WTC11 (cell line): ENCODE measurements around the gene NIT2. TPM values are rescaled to one million over a fixed set of nuclear protein-coding genes. Genes with fewer than 3 reads are reported as not detected.

Experiments used
- ATAC-seq: fragments of 200-7000 bp; cut with Tn5 transposase; 2 replicates; pipeline ENCODE4 v1.10.0; 2021; ENCODE audit warnings: mild to moderate bottlenecking, moderate library complexity
- CTCF ChIA-PET: fragments of 300-600 bp; sonication (Branson Sonifier 250); formaldehyde crosslinking; loops from one replicate; lab custom pipeline; 2021; ENCODE audit warnings: antibody characterized with exemption; lab: Charles Lee
- POLR2A ChIA-PET: fragments of 350-600 bp; sonication (Branson Sonifier 250); formaldehyde crosslinking; loops from one replicate; lab custom pipeline; 2021; ENCODE audit warnings: antibody characterized with exemption; lab: Charles Lee
- DNase-seq: peaks from one replicate; pipeline ENCODE4 v3.0.0; 2021; ENCODE audit warnings: low spot score
- H3K27ac Mint-ChIP-seq: 2 replicates; pipeline ENCODE4 v1.8.0; 2021; ENCODE audit warnings: mixed read lengths
- H3K27me3 Mint-ChIP-seq: 2 replicates; pipeline ENCODE4 v1.8.0; 2021; ENCODE audit warnings: low read depth, mild to moderate bottlenecking, moderate library complexity, mixed read lengths
- H3K36me3 Mint-ChIP-seq: 2 replicates; pipeline ENCODE4 v1.8.0; 2021; ENCODE audit warnings: mixed read lengths
- H3K4me1 Mint-ChIP-seq: 2 replicates; pipeline ENCODE4 v1.8.0; 2022; ENCODE audit warnings: mixed read lengths
- H3K4me3 Mint-ChIP-seq: 2 replicates; pipeline ENCODE4 v1.8.0; 2021; ENCODE audit warnings: mild to moderate bottlenecking, moderate library complexity, mixed read lengths
- H3K9me3 Mint-ChIP-seq: 2 replicates; pipeline ENCODE4 v1.8.0; 2021; ENCODE audit warnings: mixed read lengths
- CREM ChIP-seq: sonication (generic); formaldehyde crosslinking; IDR thresholded peaks from 2 replicates; pipeline ENCODE4 v1.8.1; 2022; ENCODE audit warnings: mild to moderate bottlenecking, missing genetic modification reagents, moderate library complexity
- FOXP1 ChIP-seq: sonication (generic); formaldehyde crosslinking; IDR thresholded peaks from 2 replicates; pipeline ENCODE4 v1.8.0; 2022; ENCODE audit warnings: missing genetic modification reagents, mild to moderate bottlenecking, moderate library complexity, borderline replicate concordance
- GTF2I ChIP-seq: fragments of 250-450 bp; sonication (Bioruptor Pico); conservative IDR thresholded peaks from 2 replicates; pipeline ENCODE4 v1.4.0; 2021; ENCODE audit warnings: mild to moderate bottlenecking
- HMGXB4 ChIP-seq: sonication (generic); formaldehyde crosslinking; IDR thresholded peaks from 2 replicates; pipeline ENCODE4 v1.8.1; 2023; ENCODE audit warnings: mild to moderate bottlenecking, moderate library complexity, missing genetic modification reagents
- JAZF1 ChIP-seq: fragments of 250-450 bp; sonication (Bioruptor Pico); IDR thresholded peaks from 2 replicates; pipeline ENCODE4 v1.9.0; 2021; ENCODE audit warnings: moderate library complexity, mild to moderate bottlenecking, inconsistent platforms
- NFE2L1 ChIP-seq: sonication (generic); formaldehyde crosslinking; IDR thresholded peaks from 2 replicates; pipeline ENCODE4 v1.8.1; 2023; ENCODE audit warnings: missing genetic modification reagents
- NFYB ChIP-seq: sonication (generic); formaldehyde crosslinking; conservative IDR thresholded peaks from 2 replicates; pipeline ENCODE4 v1.8.0; 2022; ENCODE audit warnings: low read depth, missing genetic modification reagents
- OVOL2 ChIP-seq: fragments of 250-450 bp; sonication (Bioruptor Pico); IDR thresholded peaks from 2 replicates; pipeline ENCODE4 v1.9.0; 2021; ENCODE audit warnings: mild to moderate bottlenecking, borderline replicate concordance
- PREB ChIP-seq: sonication (generic); formaldehyde crosslinking; IDR thresholded peaks from 2 replicates; pipeline ENCODE4 v1.8.1; 2022; ENCODE audit warnings: mild to moderate bottlenecking, missing genetic modification reagents, moderate library complexity, borderline replicate concordance
- STAT6 ChIP-seq: sonication (generic); formaldehyde crosslinking; conservative IDR thresholded peaks from 2 replicates; pipeline ENCODE4 v1.8.1; 2023; ENCODE audit warnings: mild to moderate bottlenecking, low read depth, missing genetic modification reagents, moderate library complexity
- ZBTB21 ChIP-seq: sonication (generic); formaldehyde crosslinking; IDR thresholded peaks from 2 replicates; pipeline ENCODE4 v1.8.1; 2023; ENCODE audit warnings: mild to moderate bottlenecking, missing genetic modification reagents, borderline replicate concordance
- ZNF121 ChIP-seq: sonication (generic); formaldehyde crosslinking; IDR thresholded peaks from 2 replicates; pipeline ENCODE4 v1.8.0; 2023; ENCODE audit warnings: missing genetic modification reagents
- ZNF138 ChIP-seq: sonication (generic); formaldehyde crosslinking; conservative IDR thresholded peaks from 2 replicates; pipeline ENCODE4 v1.8.1; 2022; ENCODE audit warnings: mild to moderate bottlenecking, moderate library complexity, missing genetic modification reagents
- ZNF263 ChIP-seq: sonication (generic); formaldehyde crosslinking; IDR thresholded peaks from 2 replicates; pipeline ENCODE4 v1.8.1; 2022; ENCODE audit warnings: low read depth, mild to moderate bottlenecking, moderate library complexity, missing genetic modification reagents
- ZNF281 ChIP-seq: sonication (generic); formaldehyde crosslinking; IDR thresholded peaks from 2 replicates; pipeline ENCODE4 v1.8.0; 2023; ENCODE audit warnings: mild to moderate bottlenecking, missing genetic modification reagents
- ZNF532 ChIP-seq: fragments of 250-450 bp; sonication (Bioruptor Pico); IDR thresholded peaks from 2 replicates; pipeline ENCODE4 v1.9.0; 2021; ENCODE audit warnings: mild to moderate bottlenecking, borderline replicate concordance
- ZSCAN18 ChIP-seq: fragments of 250-450 bp; sonication (Bioruptor Pico); IDR thresholded peaks from 2 replicates; pipeline ENCODE4 v2.1.2; 2022; ENCODE audit warnings: mild to moderate bottlenecking, moderate library complexity
- total RNA-seq: library from RNA; stranded (reverse); gene quantifications from 3 replicates; pipeline ENCODE4 v1.2.3, GENCODE V29; 2021

NIT2 gene
- total RNA-seq, 1 experiment from 2014 or later = 27.3 TPM

- TF ChIP-seq PREB (CRISPR knock-in tag) (no peak), FOXP1 (no peak), ZNF281 (no peak), ZNF138 (CRISPR knock-in tag) (no peak), GTF2I (CRISPR knock-in tag) (no peak)
- TF ChIP-seq, all 79 proteins: peak for 0
Observed at GRCh38 chr3:100319951-100320350, 14.6 kb upstream of the NIT2 start (continued).

- H3K36me3 Mint-ChIP-seq = peaks cover 21% of the 10 kb centered on the region
- peaks cover 16% of the 10 kb centered on the region for H3K9me3 Mint-ChIP-seq
- no peaks in the 10 kb centered on the region for H3K4me1 Mint-ChIP-seq
- POLR2A ChIA-PET = no interaction called here
- CTCF ChIA-PET = no interaction called here
- ATAC-seq = no peak
- H3K27ac Mint-ChIP-seq = no peak overlapping the region
- no peak for DNase-seq
- no peak for TF ChIP-seq FOXP1
- TF ChIP-seq ZNF121 (CRISPR knock-in tag) = no peak
- no peak for TF ChIP-seq ZNF263 (CRISPR knock-in tag)
- TF ChIP-seq PREB (CRISPR knock-in tag) = no peak
- no peak for TF ChIP-seq ZSCAN18 (CRISPR knock-in tag)
- no peak for TF ChIP-seq ZBTB21 (CRISPR knock-in tag)
- TF ChIP-seq STAT6 (CRISPR knock-in tag) = no peak
- no peak for TF ChIP-seq CREM (CRISPR knock-in tag)
- TF ChIP-seq OVOL2 (CRISPR knock-in tag) = no peak
- no peaks in the 10 kb centered on the region for H3K27me3 Mint-ChIP-seq
- no peak overlapping the region for H3K4me3 Mint-ChIP-seq
Observed at GRCh38 chr3:100324044-100324443, 10.5 kb upstream of the NIT2 start.

- DNase-seq = no peak
- Mint-ChIP-seq H3K27ac (no peak overlapping the region), H3K4me1 (no peaks in the 10 kb centered on the region), H3K9me3 (peaks cover 16% of the 10 kb centered on the region), H3K36me3 (peaks cover 17% of the 10 kb centered on the region), H3K4me3 (no peak overlapping the region), H3K27me3 (no peaks in the 10 kb centered on the region)
- ChIA-PET POLR2A (no interaction called here), CTCF (no interaction called here)
- no peak for ATAC-seq
- no peak for TF ChIP-seq ZNF532 (CRISPR knock-in tag)
- TF ChIP-seq HMGXB4 (CRISPR knock-in tag) = no peak
- no peak for TF ChIP-seq NFYB (CRISPR knock-in tag)
- no peak for TF ChIP-seq NFE2L1 (CRISPR knock-in tag)
- TF ChIP-seq JAZF1 (CRISPR knock-in tag) = no peak
Observed at GRCh38 chr3:100325827-100326226, 8.7 kb upstream of the NIT2 start.
